Stomach (tissue), 4 donors: ENCODE measurements around the gene ADAMTS15.

ENCODE experiments used
- CTCF ChIP-seq, 7 experiments: fragments of 450-650 bp in 4 of 7; fragments of 200-600 bp in 3 of 7; sonication (generic) in 3 of 7; IDR thresholded peaks; one replicate each; pipeline ENCODE4 v1.5.1; 2016 to 2019; ENCODE audit warnings: antibody characterized with exemption in 7 of 7, control low read depth in 2 of 7, mild to moderate bottlenecking in 1 of 7
- POLR2A ChIP-seq, 4 donors: fragments of 450-650 bp; IDR thresholded peaks; one replicate each; pipeline ENCODE4 v1.6.1; 2016; ENCODE audit warnings: antibody characterized with exemption in 4 of 4, control low read depth in 2 of 4, mild to moderate bottlenecking in 1 of 4, moderate library complexity in 1 of 4

- TF ChIP-seq CTCF (IDR thresholded peaks at IDR 0.05) = no peak
- no peak for TF ChIP-seq POLR2A (IDR thresholded peaks at IDR 0.05)
Measured at GRCh38 chr11:130467116-130467900, 18.9 kb downstream of the ADAMTS15 start.
